ENCODE measurements around the gene PRDM16. TPM values are rescaled to one million over a fixed set of nuclear protein-coding genes. Genes with fewer than 3 reads are reported as not detected.

PRDM16 gene
- total and polyA plus RNA-seq, 2 experiments from 2014 or later, result 0.14 to 0.16 TPM

DNA sequence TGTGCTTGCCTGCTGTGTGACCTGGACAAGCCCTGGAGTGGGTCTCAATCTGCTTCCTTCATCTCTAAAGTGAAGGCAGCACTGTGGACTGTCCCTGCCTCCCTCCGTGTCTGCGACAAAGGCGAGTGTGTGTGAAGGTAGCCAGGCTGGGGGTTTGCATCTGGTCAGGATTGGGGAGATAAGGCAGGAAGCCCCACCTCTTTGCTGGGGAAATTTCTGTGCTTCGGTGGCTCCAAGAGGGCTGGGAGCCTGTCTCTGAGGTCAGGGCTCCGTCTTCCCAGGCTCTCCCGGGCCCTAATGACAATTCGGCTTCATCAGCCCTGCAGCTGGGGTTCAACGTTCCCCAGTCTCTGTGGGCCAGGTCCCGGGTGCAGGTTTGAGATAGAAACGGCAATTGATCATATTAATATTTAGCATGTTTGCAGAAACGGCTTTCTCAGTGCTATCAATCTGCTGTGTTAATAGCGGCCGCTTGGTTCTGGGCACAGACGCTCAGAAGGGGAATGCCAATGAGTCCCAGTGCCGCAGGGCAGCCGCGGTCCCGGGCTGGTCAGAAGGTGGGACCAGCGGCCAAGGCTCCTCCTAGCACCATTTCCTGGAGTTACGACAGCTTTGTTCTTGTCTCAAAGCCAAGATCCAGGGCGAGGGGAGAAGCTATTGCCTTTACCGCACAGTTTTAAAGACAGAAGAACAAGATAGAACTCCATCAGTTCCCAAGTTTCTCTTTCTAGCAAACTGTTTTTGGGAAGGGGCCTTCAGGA is 105.7 kb downstream of the PRDM16 start:
- DNase-seq (ENCODE audit: low spot score), result no peak
- H3K4me3 Mint-ChIP-seq, result no peak overlapping the region

More for the DNA sequence above, 105.7 kb downstream of the PRDM16 start:
- no peak for ATAC-seq
- Histone ChIP-seq H3K9me2 (ENCODE audit: insufficient read depth) (no peaks in the 10 kb centered on the region), H3K4me1 (ENCODE audit: insufficient read depth) (no peaks in the 10 kb centered on the region), H3K27ac (ENCODE audit: low read depth) (no peak overlapping the region), H3K36me3 (ENCODE audit: insufficient read depth) (no peaks in the 10 kb centered on the region), H4K20me1 (replicated peaks; ENCODE audit: insufficient read depth) (no peaks in the 10 kb centered on the region), H2AFZ (no peak overlapping the region), H3K4me3 (no peak overlapping the region), H3K79me2 (replicated peaks; ENCODE audit: insufficient read depth) (no peaks in the 10 kb centered on the region), H3F3A (replicated peaks; ENCODE audit: low read depth) (no peaks in the 10 kb centered on the region), H3K4me2 (no peak overlapping the region), H3K27me3 (ENCODE audit: insufficient read depth) (no peaks in the 10 kb centered on the region)
- Mint-ChIP-seq H3K27me3 (ENCODE audit: insufficient read depth, low read depth, poor library complexity) (peaks cover 4% of the 10 kb centered on the region), H3K27ac (no peak overlapping the region), H3K36me3 (ENCODE audit: low read depth) (no peaks in the 10 kb centered on the region), H3K9me3 (0 out of 3 replicates have a peak, but pooled peaks cover 2% of the 10 kb centered on the region), H3K4me1 (peaks cover 6% of the 10 kb centered on the region; the same call in 2 of the 3 replicates)
- no peak for TF ChIP-seq ZNF331 (CRISPR knock-in tag; IDR thresholded peaks at IDR 0.05; ENCODE audit: low read depth)
- TF ChIP-seq STAT1 (IDR thresholded peaks at IDR 0.05; ENCODE audit: unreplicated experiment), result no peak
- no peak for TF ChIP-seq POLR2AphosphoS5 (IDR thresholded peaks at IDR 0.05; ENCODE audit: low read depth)
- TF ChIP-seq, protein P1, sequence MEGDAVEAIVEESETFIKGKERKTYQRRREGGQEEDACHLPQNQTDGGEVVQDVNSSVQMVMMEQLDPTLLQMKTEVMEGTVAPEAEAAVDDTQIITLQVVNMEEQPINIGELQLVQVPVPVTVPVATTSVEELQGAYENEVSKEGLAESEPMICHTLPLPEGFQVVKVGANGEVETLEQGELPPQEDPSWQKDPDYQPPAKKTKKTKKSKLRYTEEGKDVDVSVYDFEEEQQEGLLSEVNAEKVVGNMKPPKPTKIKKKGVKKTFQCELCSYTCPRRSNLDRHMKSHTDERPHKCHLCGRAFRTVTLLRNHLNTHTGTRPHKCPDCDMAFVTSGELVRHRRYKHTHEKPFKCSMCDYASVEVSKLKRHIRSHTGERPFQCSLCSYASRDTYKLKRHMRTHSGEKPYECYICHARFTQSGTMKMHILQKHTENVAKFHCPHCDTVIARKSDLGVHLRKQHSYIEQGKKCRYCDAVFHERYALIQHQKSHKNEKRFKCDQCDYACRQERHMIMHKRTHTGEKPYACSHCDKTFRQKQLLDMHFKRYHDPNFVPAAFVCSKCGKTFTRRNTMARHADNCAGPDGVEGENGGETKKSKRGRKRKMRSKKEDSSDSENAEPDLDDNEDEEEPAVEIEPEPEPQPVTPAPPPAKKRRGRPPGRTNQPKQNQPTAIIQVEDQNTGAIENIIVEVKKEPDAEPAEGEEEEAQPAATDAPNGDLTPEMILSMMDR (conservative IDR thresholded peaks at IDR 0.05; ENCODE audit: low read depth in 2 of 2), result no peak
- no peak for TF ChIP-seq ZNF462 (CRISPR knock-in tag; IDR thresholded peaks at IDR 0.05)
- no peak for TF ChIP-seq NANOG (IDR thresholded peaks at IDR 0.05; ENCODE audit: borderline replicate concordance)
- TF ChIP-seq EZH2 (IDR thresholded peaks at IDR 0.05; ENCODE audit: low read depth, unreplicated experiment), result no peak

Data from GM23338 (cell line).